Activated T-helper 2 cell treated with anti-CD3 and anti-CD28 coated beads, Interferon-gamma antibody, Interleukin-2, Interleukin-4, amounts not matched to agents 10 μg/mL and 5 μg/mL and 100 μg/mL, durations not matched to agents 14 hours and 24 hours and 36 hours (primary cell): Measurements from ENCODE around the gene LCE2D. TPM values are rescaled to one million over a fixed set of nuclear protein-coding genes. Genes with fewer than 3 reads are reported as not detected.
A peak's percentile ranks its signal among the peaks of the same experiment; 100 is the strongest.

Source experiments
- DNase-seq: peaks from one replicate; pipeline ENCODE4 v3.0.0; 2021; ENCODE audit warnings: low spot score
- H3K27ac Mint-ChIP-seq: one replicate; pipeline ENCODE4 v1.8.0; 2021; ENCODE audit warnings: mixed read lengths
- H3K27me3 Mint-ChIP-seq: one replicate; pipeline ENCODE4 v1.8.0; 2021; ENCODE audit warnings: low read depth, mixed read lengths
- H3K36me3 Mint-ChIP-seq: one replicate; pipeline ENCODE4 v1.8.0; 2021; ENCODE audit warnings: low read depth, mixed read lengths
- H3K4me1 Mint-ChIP-seq: one replicate; pipeline ENCODE4 v1.8.0; 2021; ENCODE audit warnings: low read depth, mixed read lengths
- H3K4me3 Mint-ChIP-seq: one replicate; pipeline ENCODE4 v1.8.0; 2021; ENCODE audit warnings: low read depth, mild to moderate bottlenecking, moderate library complexity, mixed read lengths
- H3K9me3 Mint-ChIP-seq: one replicate; pipeline ENCODE4 v1.8.0; 2021; ENCODE audit warnings: mixed read lengths
- intact Hi-C: fragments of 100-400 bp; cut with micrococcal nuclease; formaldehyde crosslinking; loops from one replicate; pipeline ENCODE4 v1.15.1; 2023
- total RNA-seq: library from RNA; stranded (reverse); gene quantifications from 2 replicates; pipeline ENCODE4 v1.2.3, GENCODE V29; 2022

LCE2D gene
- not detected in 2 replicates for total RNA-seq

GRCh38 chr1:152663098-152663497 lies at the start of gene LCE2D:
LCE2D (plus strand) TSS chr1:152663380; CDS start chr1:152664106, 726 bp downstream.
- intact Hi-C loops, result no loop called here
- DNase-seq, result no peak
- Mint-ChIP-seq H3K9me3 (no peaks in the 10 kb centered on the region), H3K4me3 (no peak within 1 kb of the TSS), H3K27me3 (peaks cover 3% of the 10 kb centered on the region), H3K4me1 (no peaks in the 10 kb centered on the region), H3K36me3 (no peaks in the 10 kb centered on the region), H3K27ac (no peak within 1 kb of the TSS)

- peaks cover 8% of the 10 kb centered on the region for H3K9me3 Mint-ChIP-seq
- no peak within 1 kb of the TSS for H3K27ac Mint-ChIP-seq
- H3K27me3 Mint-ChIP-seq, result no peaks in the 10 kb centered on the region
- no peaks in the 10 kb centered on the region for H3K36me3 Mint-ChIP-seq
- no peak for DNase-seq
- no peak within 1 kb of the TSS for H3K4me3 Mint-ChIP-seq
- intact Hi-C loops, result no loop called here
- no peaks in the 10 kb centered on the region for H3K4me1 Mint-ChIP-seq
These were observed 49.7 kb upstream of the LCE2D start, which contains the start of gene LCE3B for GRCh38 chr1:152613511-152613910. LCE3B (plus strand) TSS chr1:152613811; CDS start chr1:152613811, 0 bp downstream.

- peaks cover 5% of the 10 kb centered on the region for H3K27me3 Mint-ChIP-seq
- no peaks in the 10 kb centered on the region for H3K36me3 Mint-ChIP-seq
- no peak overlapping the region for H3K4me3 Mint-ChIP-seq
- DNase-seq, result no peak
- peaks cover 17% of the 10 kb centered on the region for H3K9me3 Mint-ChIP-seq
- intact Hi-C loops, result no loop called here
- H3K4me1 Mint-ChIP-seq, result peaks cover 5% of the 10 kb centered on the region
- no peak overlapping the region for H3K27ac Mint-ChIP-seq
These were observed 41.2 kb upstream of the LCE2D start for GRCh38 chr1:152621993-152622392.

- no peak within 1 kb of the TSS for H3K27ac Mint-ChIP-seq
- no peak within 1 kb of the TSS for H3K4me3 Mint-ChIP-seq
- H3K36me3 Mint-ChIP-seq, result no peaks in the 10 kb centered on the region
- intact Hi-C loops, result no loop called here
- peaks cover 5% of the 10 kb centered on the region for H3K4me1 Mint-ChIP-seq
- peaks cover 12% of the 10 kb centered on the region for H3K9me3 Mint-ChIP-seq
- H3K27me3 Mint-ChIP-seq, result peaks cover 8% of the 10 kb centered on the region
- no peak for DNase-seq
These were observed 40.4 kb upstream of the LCE2D start, which contains the start of gene LCE3A for GRCh38 chr1:152622803-152623202. LCE3A (minus strand) TSS chr1:152623103; CDS start chr1:152623103, 0 bp downstream.

GRCh38 chr1:152623203-152623844 lies 39.9 kb upstream of the LCE2D start:
- Mint-ChIP-seq H3K4me1 (peaks cover 5% of the 10 kb centered on the region), H3K27ac (no peak overlapping the region), H3K27me3 (peaks cover 9% of the 10 kb centered on the region), H3K9me3 (peaks cover 11% of the 10 kb centered on the region), H3K4me3 (no peak overlapping the region), H3K36me3 (no peaks in the 10 kb centered on the region)
- intact Hi-C loops, result no loop called here
- DNase-seq, result no peak

- intact Hi-C loops, result no loop called here
- H3K4me3 Mint-ChIP-seq, result no peak overlapping the region
- H3K36me3 Mint-ChIP-seq, result no peaks in the 10 kb centered on the region
- peaks cover 5% of the 10 kb centered on the region for H3K4me1 Mint-ChIP-seq
- peaks cover 12% of the 10 kb centered on the region for H3K27me3 Mint-ChIP-seq
- H3K27ac Mint-ChIP-seq, result no peak overlapping the region
- H3K9me3 Mint-ChIP-seq, result no peaks in the 10 kb centered on the region
- no peak for DNase-seq
These were observed 36.4 kb upstream of the LCE2D start for GRCh38 chr1:152626744-152627143.

GRCh38 chr1:152630596-152630995 lies 32.6 kb upstream of the LCE2D start:
- peaks cover 12% of the 10 kb centered on the region for H3K27me3 Mint-ChIP-seq
- intact Hi-C loops, result no loop called here
- DNase-seq, result no peak
- H3K4me1 Mint-ChIP-seq, result no peaks in the 10 kb centered on the region
- no peak overlapping the region for H3K4me3 Mint-ChIP-seq
- H3K36me3 Mint-ChIP-seq, result no peaks in the 10 kb centered on the region
- no peaks in the 10 kb centered on the region for H3K9me3 Mint-ChIP-seq
- H3K27ac Mint-ChIP-seq, result no peak overlapping the region

GRCh38 chr1:152640351-152640750 lies 22.8 kb upstream of the LCE2D start:
- Mint-ChIP-seq H3K27ac (no peak overlapping the region), H3K36me3 (no peaks in the 10 kb centered on the region), H3K27me3 (peaks cover 2% of the 10 kb centered on the region), H3K4me1 (no peaks in the 10 kb centered on the region), H3K4me3 (no peak overlapping the region), H3K9me3 (no peaks in the 10 kb centered on the region)
- intact Hi-C loops, result no loop called here
- no peak for DNase-seq

GRCh38 chr1:152643945-152644344 lies 19.2 kb upstream of the LCE2D start:
- no peaks in the 10 kb centered on the region for H3K4me1 Mint-ChIP-seq

GRCh38 chr1:152645146-152645545 lies 18.0 kb upstream of the LCE2D start:
- intact Hi-C loops, result no loop called here
- no peaks in the 10 kb centered on the region for H3K36me3 Mint-ChIP-seq
- DNase-seq, result no peak
- H3K27me3 Mint-ChIP-seq, result peaks cover 5% of the 10 kb centered on the region
- H3K27ac Mint-ChIP-seq, result no peak overlapping the region
- no peaks in the 10 kb centered on the region for H3K9me3 Mint-ChIP-seq
- H3K4me3 Mint-ChIP-seq, result no peak overlapping the region
- H3K4me1 Mint-ChIP-seq, result no peaks in the 10 kb centered on the region

More at GRCh38 chr1:152643945-152644344, 19.2 kb upstream of the LCE2D start:
- H3K9me3 Mint-ChIP-seq, result no peaks in the 10 kb centered on the region
- H3K27ac Mint-ChIP-seq, result no peak overlapping the region
- intact Hi-C loops, result no loop called here
- no peaks in the 10 kb centered on the region for H3K36me3 Mint-ChIP-seq
- H3K27me3 Mint-ChIP-seq, result peaks cover 2% of the 10 kb centered on the region
- H3K4me3 Mint-ChIP-seq, result no peak overlapping the region
- DNase-seq, result no peak

- no peaks in the 10 kb centered on the region for H3K4me1 Mint-ChIP-seq
These were observed 16.5 kb upstream of the LCE2D start for GRCh38 chr1:152646656-152647055.

GRCh38 chr1:152654110-152654509 lies 9.1 kb upstream of the LCE2D start:
- H3K36me3 Mint-ChIP-seq, result no peaks in the 10 kb centered on the region
- peaks cover 2% of the 10 kb centered on the region for H3K4me1 Mint-ChIP-seq
- peak; percentile 35 for DNase-seq
- peaks cover 13% of the 10 kb centered on the region for H3K27me3 Mint-ChIP-seq
- intact Hi-C loops, result loop anchor here (10.0 kb wide), 1 partner anchor 571 kb away; no protein-coding TSS in a partner anchor
- H3K4me3 Mint-ChIP-seq, result no peak overlapping the region
- H3K27ac Mint-ChIP-seq, result no peak overlapping the region
- H3K9me3 Mint-ChIP-seq, result no peaks in the 10 kb centered on the region

More at GRCh38 chr1:152646656-152647055, 16.5 kb upstream of the LCE2D start:
- Mint-ChIP-seq H3K27ac (no peak overlapping the region), H3K4me3 (no peak overlapping the region), H3K9me3 (no peaks in the 10 kb centered on the region), H3K27me3 (peaks cover 8% of the 10 kb centered on the region), H3K36me3 (no peaks in the 10 kb centered on the region)
- no peak for DNase-seq
- intact Hi-C loops, result no loop called here

- Mint-ChIP-seq H3K27me3 (peaks cover 10% of the 10 kb centered on the region), H3K4me1 (peaks cover 2% of the 10 kb centered on the region), H3K36me3 (no peaks in the 10 kb centered on the region), H3K4me3 (no peak overlapping the region), H3K9me3 (no peaks in the 10 kb centered on the region), H3K27ac (no peak overlapping the region)
- intact Hi-C loops, result loop anchor here (10.0 kb wide), 1 partner anchor 568 kb away; no protein-coding TSS in a partner anchor
- DNase-seq, result no peak
These were observed 6.7 kb upstream of the LCE2D start for GRCh38 chr1:152656459-152656858.
